ENCODE results near the gene LRP4. TPM values are rescaled to one million over a fixed set of nuclear protein-coding genes. Genes with fewer than 3 reads are reported as not detected.

LRP4 gene
- total and polyA plus RNA-seq, 12 donors, result 6.7 to 33.2 (median 18.7) TPM

- ATAC-seq (peak in 1 of 8 donors; percentile 53), DNase-seq (no peak)
- Histone ChIP-seq H3K4me3 (no peak overlapping the region), H3K9me3 (no peaks in the 10 kb centered on the region), H3K4me1 (no peaks in the 10 kb centered on the region), H3K36me3 (peaks cover 0 to 69% (median 10%) of the 10 kb centered on the region in 9 donors), H3K27ac (no peak overlapping the region), H3K27me3 (no peaks in the 10 kb centered on the region)
- no peak for TF ChIP-seq CTCF (IDR thresholded peaks at IDR 0.05)
- intact Hi-C loops (cut with DNase I), result no loop called here
- 95 to 97% methylated on average over 10 of the region's 10 CpGs for WGBS, 2 donors
These were observed 39.2 kb downstream of the LRP4 start for GRCh38 chr11:46879056-46879585.

GRCh38 chr11:46877580-46877979 lies 40.8 kb downstream of the LRP4 start:
- Histone ChIP-seq H3K4me3 (no peak overlapping the region), H3K9me3 (no peaks in the 10 kb centered on the region), H3K4me1 (no peaks in the 10 kb centered on the region), H3K27ac (no peak overlapping the region), H3K27me3 (no peaks in the 10 kb centered on the region), H3K36me3 (peaks cover 0 to 73% (median 10%) of the 10 kb centered on the region in 9 donors)
- intact Hi-C loops (cut with DNase I), result no loop called here
- TF ChIP-seq CTCF (IDR thresholded peaks at IDR 0.05), result no peak
- 96 to 100% methylated on average over 1 of the region's 1 CpG for WGBS, 2 donors
- ATAC-seq, result no peak
- no peak for DNase-seq

- Histone ChIP-seq H3K27me3 (no peaks in the 10 kb centered on the region), H3K4me3 (no peak overlapping the region), H3K9me3 (no peaks in the 10 kb centered on the region), H3K4me1 (no peaks in the 10 kb centered on the region), H3K36me3 (peaks cover 0 to 81% (median 10%) of the 10 kb centered on the region in 9 donors), H3K27ac (no peak overlapping the region)
- ATAC-seq (no peak), DNase-seq (no peak)
- no peak for TF ChIP-seq CTCF (IDR thresholded peaks at IDR 0.05)
- WGBS, 2 donors, result 92 to 94% methylated on average over 11 of the region's 11 CpGs
- intact Hi-C loops (cut with DNase I), result no loop called here
These were observed 41.9 kb downstream of the LRP4 start for GRCh38 chr11:46876471-46876870.

GRCh38 chr11:46874586-46874985 lies 43.8 kb downstream of the LRP4 start:
- Histone ChIP-seq H3K4me1 (no peaks in the 10 kb centered on the region), H3K36me3 (peaks cover 0 to 93% (median 10%) of the 10 kb centered on the region in 9 donors), H3K27ac (no peak overlapping the region), H3K4me3 (no peak overlapping the region), H3K27me3 (no peaks in the 10 kb centered on the region), H3K9me3 (no peaks in the 10 kb centered on the region)
- DNase-seq (no peak), ATAC-seq (no peak)
- intact Hi-C loops (cut with DNase I), result no loop called here
- no peak for TF ChIP-seq CTCF (IDR thresholded peaks at IDR 0.05)
- 92 to 93% methylated on average over 6 of the region's 6 CpGs for WGBS, 2 donors

Measured in heart right ventricle (tissue), 16 donors.